AG10803 (cell line): Measurements from ENCODE around the gene GDPD3.

ENCODE experiments used
- DNase-seq: peaks from one replicate; pipeline ENCODE4 v3.0.0; 2010; ENCODE audit warnings: low read depth
- H3K4me3 ChIP-seq: 2 replicates; pipeline ENCODE4 v1.5.1; 2011; ENCODE audit warnings: mild to moderate bottlenecking, low read length, control low read depth
- TF ChIP-seq, protein P1 (sequence below): conservative IDR thresholded peaks from 2 replicates; pipeline ENCODE4 v1.5.1; 2011; ENCODE audit warnings: mild to moderate bottlenecking, low read length, control low read depth, inconsistent platforms

GDPD3 gene, protein sequence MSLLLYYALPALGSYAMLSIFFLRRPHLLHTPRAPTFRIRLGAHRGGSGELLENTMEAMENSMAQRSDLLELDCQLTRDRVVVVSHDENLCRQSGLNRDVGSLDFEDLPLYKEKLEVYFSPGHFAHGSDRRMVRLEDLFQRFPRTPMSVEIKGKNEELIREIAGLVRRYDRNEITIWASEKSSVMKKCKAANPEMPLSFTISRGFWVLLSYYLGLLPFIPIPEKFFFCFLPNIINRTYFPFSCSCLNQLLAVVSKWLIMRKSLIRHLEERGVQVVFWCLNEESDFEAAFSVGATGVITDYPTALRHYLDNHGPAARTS

DNA sequence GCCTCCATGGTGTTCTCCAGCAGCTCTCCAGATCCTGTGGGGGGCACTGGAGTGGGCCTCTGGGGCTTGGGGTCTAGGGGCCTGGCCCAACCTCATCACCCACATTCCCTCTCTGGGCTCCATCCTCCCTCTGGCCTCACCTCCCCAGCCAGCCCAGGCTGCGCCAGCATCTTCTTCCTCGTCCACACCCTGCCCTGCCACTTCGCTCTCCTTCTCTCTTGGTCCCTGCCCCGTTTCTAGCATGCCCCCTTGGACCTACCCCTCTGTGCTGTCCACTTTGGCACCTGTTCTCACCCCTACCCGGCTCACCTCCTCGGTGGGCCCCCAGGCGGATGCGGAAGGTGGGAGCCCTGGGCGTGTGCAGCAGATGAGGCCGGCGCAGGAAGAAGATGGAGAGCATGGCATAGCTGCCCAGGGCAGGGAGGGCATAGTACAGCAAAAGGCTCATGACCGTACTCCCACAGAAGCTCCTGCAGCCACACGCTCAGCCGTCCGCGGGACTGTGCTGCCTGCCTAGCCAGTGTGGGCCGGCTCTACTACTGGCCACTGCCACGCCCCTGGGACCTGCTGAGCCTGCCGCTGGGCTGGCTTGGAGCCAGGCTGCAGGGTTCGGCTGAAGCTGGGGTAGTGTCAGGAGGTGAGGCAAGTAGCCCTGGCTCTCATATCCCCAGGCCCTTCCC lies at the start of gene GDPD3:
TSS of gene GDPD3 (minus strand) at position 507 of the 680 bp plus-strand sequence. CDS start at position 448, 59 bp downstream.
- DNase-seq, result no peak
- no peak within 1 kb of the TSS for H3K4me3 ChIP-seq
- TF ChIP-seq, protein P1, sequence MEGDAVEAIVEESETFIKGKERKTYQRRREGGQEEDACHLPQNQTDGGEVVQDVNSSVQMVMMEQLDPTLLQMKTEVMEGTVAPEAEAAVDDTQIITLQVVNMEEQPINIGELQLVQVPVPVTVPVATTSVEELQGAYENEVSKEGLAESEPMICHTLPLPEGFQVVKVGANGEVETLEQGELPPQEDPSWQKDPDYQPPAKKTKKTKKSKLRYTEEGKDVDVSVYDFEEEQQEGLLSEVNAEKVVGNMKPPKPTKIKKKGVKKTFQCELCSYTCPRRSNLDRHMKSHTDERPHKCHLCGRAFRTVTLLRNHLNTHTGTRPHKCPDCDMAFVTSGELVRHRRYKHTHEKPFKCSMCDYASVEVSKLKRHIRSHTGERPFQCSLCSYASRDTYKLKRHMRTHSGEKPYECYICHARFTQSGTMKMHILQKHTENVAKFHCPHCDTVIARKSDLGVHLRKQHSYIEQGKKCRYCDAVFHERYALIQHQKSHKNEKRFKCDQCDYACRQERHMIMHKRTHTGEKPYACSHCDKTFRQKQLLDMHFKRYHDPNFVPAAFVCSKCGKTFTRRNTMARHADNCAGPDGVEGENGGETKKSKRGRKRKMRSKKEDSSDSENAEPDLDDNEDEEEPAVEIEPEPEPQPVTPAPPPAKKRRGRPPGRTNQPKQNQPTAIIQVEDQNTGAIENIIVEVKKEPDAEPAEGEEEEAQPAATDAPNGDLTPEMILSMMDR, result no peak

DNA sequence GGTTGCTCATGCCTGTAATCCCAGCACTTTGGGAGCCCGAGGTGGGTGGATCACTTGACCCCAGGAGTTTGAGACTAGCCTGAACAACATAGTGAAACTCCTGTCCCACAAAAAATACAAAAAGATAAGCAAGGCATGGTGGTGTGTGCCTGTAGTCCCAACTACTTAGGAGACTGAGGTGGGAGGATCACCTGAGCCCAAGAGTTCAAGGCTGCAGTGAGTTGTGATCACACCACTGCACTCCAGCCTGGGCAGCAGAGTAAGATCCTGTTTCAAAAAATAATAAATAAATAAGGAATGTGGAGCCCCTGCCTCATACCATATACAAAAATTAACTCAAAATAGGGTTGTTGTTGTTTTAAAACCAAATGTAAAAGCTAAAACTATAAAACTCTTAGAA lies 43.9 kb upstream of the GDPD3 start:
- TF ChIP-seq, protein P1, result no peak
- no peak for DNase-seq
- H3K4me3 ChIP-seq, result no peak overlapping the region

DNA sequence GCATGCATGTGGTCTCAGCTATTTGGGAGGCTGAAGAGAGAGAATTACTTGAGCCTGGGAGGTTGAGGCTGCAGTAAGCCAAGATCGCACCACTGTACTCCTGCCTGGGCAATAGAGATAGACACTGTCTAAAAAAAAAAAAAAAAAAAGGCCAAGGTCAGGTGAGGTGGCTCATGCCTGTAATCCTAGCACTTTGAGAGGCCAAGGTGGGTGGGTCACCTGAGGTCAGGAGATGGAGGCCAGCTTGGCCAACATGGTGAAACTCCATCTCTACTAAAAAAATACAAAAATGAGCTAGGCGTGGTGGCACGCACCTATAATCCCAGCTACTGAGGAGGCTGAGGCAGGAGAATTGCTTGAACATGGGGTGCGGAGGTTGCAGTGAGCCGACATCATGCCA lies 41.9 kb upstream of the GDPD3 start:
- H3K4me3 ChIP-seq, result no peak overlapping the region
- TF ChIP-seq, protein P1, result no peak
- DNase-seq, result no peak

DNA sequence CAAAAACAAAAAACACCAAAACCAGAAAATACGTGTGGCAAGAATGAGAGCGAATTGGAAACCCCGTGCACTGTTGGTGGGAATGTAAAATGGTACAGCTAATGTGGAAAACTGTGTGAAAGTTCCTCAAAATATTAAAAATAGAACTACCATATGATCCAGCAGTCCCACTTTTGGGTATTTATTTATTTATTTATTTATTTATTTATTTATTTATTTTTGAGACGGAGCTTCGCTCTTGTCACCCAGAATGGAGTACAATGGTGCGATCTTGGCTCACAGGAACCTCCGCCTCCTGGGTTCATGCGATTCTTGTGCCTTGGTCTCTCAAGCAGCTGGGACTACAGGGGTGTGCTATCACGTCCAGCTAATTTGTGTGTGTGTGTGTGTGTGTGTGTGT lies 39.2 kb upstream of the GDPD3 start:
- DNase-seq, result no peak
- H3K4me3 ChIP-seq, result no peak overlapping the region
- TF ChIP-seq, protein P1, result no peak

DNA sequence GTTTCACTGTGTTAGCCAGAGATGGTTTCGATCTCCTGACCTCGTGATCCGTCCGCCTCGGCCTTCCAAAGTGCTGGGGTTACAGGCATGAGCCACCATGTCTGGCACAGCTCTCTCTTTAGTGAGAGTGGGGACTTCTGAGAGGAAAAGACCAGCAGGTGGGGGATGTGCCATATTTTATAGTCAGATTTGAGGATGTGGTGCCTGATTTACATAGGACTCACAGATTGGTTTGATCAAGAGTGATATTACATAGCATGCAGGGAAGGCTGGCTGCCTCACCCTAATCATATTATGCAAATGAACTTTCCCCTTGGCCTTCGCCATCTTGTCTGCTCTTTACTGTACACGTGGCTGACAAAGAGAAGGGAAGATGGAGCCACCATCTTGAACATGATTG lies 37.8 kb upstream of the GDPD3 start:
- TF ChIP-seq, protein P1, result no peak
- no peak for DNase-seq

DNA sequence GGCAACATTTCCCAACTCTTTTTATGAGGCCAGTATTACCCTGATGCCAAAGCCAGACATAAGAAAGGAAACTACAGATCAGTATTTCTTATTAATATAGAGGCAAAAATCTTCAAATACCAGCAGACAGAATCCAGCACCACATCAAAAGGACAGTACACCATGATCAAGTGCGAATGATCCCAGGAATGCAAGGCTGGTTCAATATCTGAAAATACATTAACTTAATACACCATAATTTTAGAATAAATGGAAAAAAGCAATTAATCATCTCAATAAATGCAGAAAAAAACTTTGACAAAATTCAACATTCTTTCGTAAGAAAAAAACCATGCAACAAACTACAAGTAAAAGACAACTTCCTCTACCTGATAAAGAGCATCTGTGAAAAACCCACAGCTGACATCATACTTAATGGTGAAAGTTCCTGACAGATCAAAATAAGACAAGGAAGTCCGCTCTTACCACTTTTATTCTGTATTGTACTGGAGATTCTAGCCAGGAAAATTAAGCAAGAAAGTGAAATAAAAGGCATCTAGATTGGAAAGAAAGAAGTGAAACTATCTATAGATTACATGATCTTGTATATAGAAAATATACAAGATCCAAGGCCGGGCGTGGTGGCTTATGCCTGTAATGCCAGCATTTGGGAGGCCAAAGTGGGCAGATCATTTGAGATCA lies 36.1 kb upstream of the GDPD3 start:
- no peak overlapping the region for H3K4me3 ChIP-seq
- TF ChIP-seq, protein P1, result no peak
- DNase-seq, result no peak

More for the DNA sequence above, 37.8 kb upstream of the GDPD3 start:
- no peak overlapping the region for H3K4me3 ChIP-seq
